ENCODE measurements around the gene PCBP3. TPM values are rescaled to one million over a fixed set of nuclear protein-coding genes. Genes with fewer than 3 reads are reported as not detected.
"Not testable (repeated sequence)": the region's sequence is repeated elsewhere in the genome, so short reads cannot be mapped to it uniquely, and the experiment has no call there.

The PCBP3 gene
- total and polyA plus RNA-seq, 2 donors = 4.3 to 4.6 TPM

- H3K4me1 ChIP-seq (ENCODE audit: insufficient read depth) = no peaks in the 10 kb centered on the region
- no peak for DNase-seq (ENCODE audit: extremely low spot score)
- 48% methylated on average over 20 of the region's 20 CpGs for WGBS
Measured at GRCh38 chr21:45971616-45972352, 328.3 kb downstream of the PCBP3 start.

GRCh38 chr21:45972353-45972715 lies 328.8 kb downstream of the PCBP3 start:
- no peaks in the 10 kb centered on the region for H3K4me1 ChIP-seq (ENCODE audit: insufficient read depth)
- H3K36me3 ChIP-seq (ENCODE audit: insufficient read depth) = no peaks in the 10 kb centered on the region
- DNase-seq (ENCODE audit: extremely low spot score) = no peak
- H3K27ac ChIP-seq (ENCODE audit: low read depth) = peak overlapping the region; percentile 85
- 24% methylated on average over 19 of the region's 19 CpGs for WGBS
- H3K4me3 ChIP-seq (ENCODE audit: low read depth, low read length) = peak overlapping the region; percentile 40

More at GRCh38 chr21:45971616-45972352, 328.3 kb downstream of the PCBP3 start:
- no peaks in the 10 kb centered on the region for H3K36me3 ChIP-seq (ENCODE audit: insufficient read depth)
- H3K4me3 ChIP-seq (ENCODE audit: low read depth, low read length) = no peak overlapping the region
- H3K27ac ChIP-seq (ENCODE audit: low read depth) = peak overlapping the region; percentile 85

GRCh38 chr21:45972716-45973474 lies 329.4 kb downstream of the PCBP3 start:
- H3K4me3 ChIP-seq (ENCODE audit: low read depth, low read length) = peak overlapping the region; percentile 40
- peak overlapping the region; percentile 85 for H3K27ac ChIP-seq (ENCODE audit: low read depth)
- WGBS = 2% methylated on average over 58 of the region's 58 CpGs
- no peaks in the 10 kb centered on the region for H3K4me1 ChIP-seq (ENCODE audit: insufficient read depth)
- H3K36me3 ChIP-seq (ENCODE audit: insufficient read depth) = no peaks in the 10 kb centered on the region
- DNase-seq (ENCODE audit: extremely low spot score) = peak; percentile 88

- peak overlapping the region; percentile 40 for H3K4me3 ChIP-seq (ENCODE audit: low read depth, low read length)
- H3K36me3 ChIP-seq (ENCODE audit: insufficient read depth) = no peaks in the 10 kb centered on the region
- WGBS = 1% methylated on average over 38 of the region's 38 CpGs
- DNase-seq (ENCODE audit: extremely low spot score) = peak; percentile 84
- H3K4me1 ChIP-seq (ENCODE audit: insufficient read depth) = no peaks in the 10 kb centered on the region
- peak overlapping the region; percentile 85 for H3K27ac ChIP-seq (ENCODE audit: low read depth)
Measured at GRCh38 chr21:45973475-45974072, 330.0 kb downstream of the PCBP3 start.

- Histone ChIP-seq H3K4me1 (ENCODE audit: insufficient read depth) (no peaks in the 10 kb centered on the region), H3K36me3 (ENCODE audit: insufficient read depth) (no peaks in the 10 kb centered on the region), H3K4me3 (ENCODE audit: low read depth, low read length) (peak overlapping the region; percentile 40), H3K27ac (ENCODE audit: low read depth) (peak overlapping the region; percentile 82)
- no peak for DNase-seq (ENCODE audit: extremely low spot score)
- 2% methylated on average over 59 of the region's 59 CpGs for WGBS
Measured at GRCh38 chr21:45974073-45975019, 330.8 kb downstream of the PCBP3 start.

GRCh38 chr21:45975020-45975666 lies 331.6 kb downstream of the PCBP3 start:
- whole genome bisulfite sequencing = 19% methylated on average over 33 of the region's 33 CpGs
- Histone ChIP-seq H3K36me3 (ENCODE audit: insufficient read depth) (no peaks in the 10 kb centered on the region), H3K4me1 (ENCODE audit: insufficient read depth) (no peaks in the 10 kb centered on the region), H3K4me3 (ENCODE audit: low read depth, low read length) (no peak overlapping the region), H3K27ac (ENCODE audit: low read depth) (peak overlapping the region; percentile 81)
- no peak for DNase-seq (ENCODE audit: extremely low spot score)

- not testable (repeated sequence) for H3K4me3 ChIP-seq (ENCODE audit: low read depth, low read length); H3K4me1 ChIP-seq (ENCODE audit: insufficient read depth); H3K27ac ChIP-seq (ENCODE audit: low read depth); DNase-seq (ENCODE audit: extremely low spot score); H3K36me3 ChIP-seq (ENCODE audit: insufficient read depth)
- WGBS = 64% methylated on average over 13 of the region's 13 CpGs
Measured at GRCh38 chr21:45975667-45976409, 332.3 kb downstream of the PCBP3 start.

- Histone ChIP-seq H3K36me3 (ENCODE audit: insufficient read depth) (no peaks in the 10 kb centered on the region), H3K4me3 (ENCODE audit: low read depth, low read length) (no peak overlapping the region), H3K4me1 (ENCODE audit: insufficient read depth) (no peaks in the 10 kb centered on the region), H3K27ac (ENCODE audit: low read depth) (no peak overlapping the region)
- DNase-seq (ENCODE audit: extremely low spot score) = no peak
- WGBS = 63% methylated on average over 11 of the region's 11 CpGs
Measured at GRCh38 chr21:45976701-45977311, 333.3 kb downstream of the PCBP3 start.

- H3K36me3 ChIP-seq (ENCODE audit: insufficient read depth) = no peaks in the 10 kb centered on the region
- H3K4me3 ChIP-seq (ENCODE audit: low read depth, low read length) = no peak overlapping the region
- WGBS = 24% methylated on average over 5 of the region's 5 CpGs
- no peaks in the 10 kb centered on the region for H3K4me1 ChIP-seq (ENCODE audit: insufficient read depth)
- DNase-seq (ENCODE audit: extremely low spot score) = no peak
- peak overlapping the region; percentile 72 for H3K27ac ChIP-seq (ENCODE audit: low read depth)
Measured at GRCh38 chr21:45977396-45977795, 333.9 kb downstream of the PCBP3 start.

GRCh38 chr21:45979141-45979631 lies 335.7 kb downstream of the PCBP3 start:
- Histone ChIP-seq H3K4me1 (ENCODE audit: insufficient read depth) (no peaks in the 10 kb centered on the region), H3K27ac (ENCODE audit: low read depth) (peak overlapping the region; percentile 55), H3K4me3 (ENCODE audit: low read depth, low read length) (no peak overlapping the region), H3K36me3 (ENCODE audit: insufficient read depth) (no peaks in the 10 kb centered on the region)
- DNase-seq (ENCODE audit: extremely low spot score) = no peak
- WGBS = 58% methylated on average over 20 of the region's 20 CpGs

- WGBS = 82% methylated on average over 7 of the region's 7 CpGs
- Histone ChIP-seq H3K27ac (ENCODE audit: low read depth) (no peak overlapping the region), H3K4me3 (ENCODE audit: low read depth, low read length) (no peak overlapping the region), H3K36me3 (ENCODE audit: insufficient read depth) (no peaks in the 10 kb centered on the region), H3K4me1 (ENCODE audit: insufficient read depth) (no peaks in the 10 kb centered on the region)
- no peak for DNase-seq (ENCODE audit: extremely low spot score)
Measured at GRCh38 chr21:45979651-45980050, 336.1 kb downstream of the PCBP3 start.

GRCh38 chr21:45980271-45980670 lies 336.7 kb downstream of the PCBP3 start:
- H3K4me3 ChIP-seq (ENCODE audit: low read depth, low read length) = no peak overlapping the region
- DNase-seq (ENCODE audit: extremely low spot score) = no peak
- WGBS = 64% methylated on average over 2 of the region's 2 CpGs
- H3K4me1 ChIP-seq (ENCODE audit: insufficient read depth) = no peaks in the 10 kb centered on the region
- peak overlapping the region; percentile 42 for H3K27ac ChIP-seq (ENCODE audit: low read depth)
- no peaks in the 10 kb centered on the region for H3K36me3 ChIP-seq (ENCODE audit: insufficient read depth)
